PC-3 (cell line): Measurements from ENCODE around the gene ZNRF1. TPM values are rescaled to one million over a fixed set of nuclear protein-coding genes. Genes with fewer than 3 reads are reported as not detected.
"Not testable (repeated sequence)": the region's sequence is repeated elsewhere in the genome, so short reads cannot be mapped to it uniquely, and the experiment has no call there.

ENCODE experiments used
- ATAC-seq: fragments of 200-7000 bp; cut with Tn5 transposase; 2 replicates; pipeline ENCODE4 v1.9.1; 2020; ENCODE audit warnings: mild to moderate bottlenecking, moderate library complexity
- BruUV-seq: library from RNA; stranded (reverse); fragments of 400-500 nt; replicated peaks from 2 replicates; lab custom pipeline; 2021; lab: Mats Ljungman, UMichigan
- CTCF ChIA-PET: fragments of 300-600 bp; sonication (Branson Sonifier 250); formaldehyde crosslinking; loops from one replicate; lab custom pipeline; 2022; ENCODE audit warnings: antibody characterized with exemption; lab: Charles Lee
- POLR2A ChIA-PET: fragments of 300-600 bp; sonication (Branson Sonifier 250); formaldehyde crosslinking; loops from one replicate; lab custom pipeline; 2022; ENCODE audit warnings: antibody characterized with exemption; ENCODE audit not compliant: unreplicated experiment; lab: Charles Lee
- DNase-seq: peaks from one replicate; pipeline ENCODE4 v3.0.0-alpha.2; 2015
- H2AFZ ChIP-seq: fragments of 300-600 bp; sonication (generic); 2 replicates; pipeline ENCODE4 v1.6.0; 2016; ENCODE audit warnings: antibody characterized with exemption, low read length
- H3F3A ChIP-seq: fragments of 300-600 bp; sonication (generic); one replicate; pipeline ENCODE4 v1.6.0; 2017; ENCODE audit warnings: antibody characterized with exemption, low read length, control low read depth, mild to moderate bottlenecking; ENCODE audit not compliant: unreplicated experiment
- H3K27ac ChIP-seq: fragments of 300-600 bp; sonication (generic); 2 replicates; pipeline ENCODE4 v1.5.1; 2016; ENCODE audit warnings: mild to moderate bottlenecking, low read length
- H3K27me3 ChIP-seq: fragments of 300-600 bp; sonication (generic); 2 replicates; pipeline ENCODE4 v1.6.1; 2016; ENCODE audit warnings: low read length, mixed read lengths
- H3K36me3 ChIP-seq: fragments of 300-600 bp; sonication (generic); 2 replicates; pipeline ENCODE4 v1.6.1; 2016; ENCODE audit warnings: low read depth, mixed run types, low read length, mixed read lengths
- H3K4me1 ChIP-seq: fragments of 300-600 bp; sonication (generic); 2 replicates; pipeline ENCODE4 v1.5.1; 2016; ENCODE audit warnings: low read length; ENCODE audit not compliant: insufficient read depth
- H3K4me2 ChIP-seq: fragments of 300-600 bp; sonication (generic); 2 replicates; pipeline ENCODE4 v1.6.0; 2016; ENCODE audit warnings: low read length
- H3K4me3 ChIP-seq: fragments of 300-600 bp; sonication (generic); 2 replicates; pipeline ENCODE4 v1.5.1; 2016; ENCODE audit warnings: mild to moderate bottlenecking, low read length, mixed read lengths
- H3K79me2 ChIP-seq: fragments of 300-600 bp; sonication (generic); 2 replicates; pipeline ENCODE4 v1.6.1; 2017; ENCODE audit warnings: low read length, mixed read lengths
- H3K9ac ChIP-seq: fragments of 300-600 bp; sonication (generic); 2 replicates; pipeline ENCODE4 v1.6.0; 2016; ENCODE audit warnings: mild to moderate bottlenecking, low read length
- H3K9me2 ChIP-seq: fragments of 300-600 bp; sonication (generic); replicated peaks from 2 replicates; pipeline ENCODE4 v1.6.1; 2016; ENCODE audit warnings: mixed run types, low read length, mixed read lengths
- H3K9me3 ChIP-seq: fragments of 300-600 bp; sonication (generic); 2 replicates; pipeline ENCODE4 v1.6.1; 2016; ENCODE audit warnings: low read length, mixed read lengths
- H4K20me1 ChIP-seq: fragments of 300-600 bp; sonication (generic); 2 replicates; pipeline ENCODE4 v1.6.1; 2016; ENCODE audit warnings: low read length, mixed read lengths
- CTCF ChIP-seq: fragments of 300-600 bp; sonication (generic); conservative IDR thresholded peaks from 2 replicates; pipeline ENCODE4 v1.5.1; 2017; ENCODE audit warnings: antibody characterized with exemption, low read depth, mild to moderate bottlenecking, low read length
- EZH2 ChIP-seq: fragments of 300-600 bp; sonication (generic); IDR thresholded peaks from one replicate; pipeline ENCODE4 v1.6.1; 2017; ENCODE audit warnings: antibody characterized with exemption, mild to moderate bottlenecking, low read length; ENCODE audit not compliant: unreplicated experiment
- EZH2phosphoT487 ChIP-seq: fragments of 300-600 bp; sonication (generic); IDR thresholded peaks from 2 replicates; pipeline ENCODE4 v1.6.1; 2018; ENCODE audit warnings: mild to moderate bottlenecking, antibody characterized with exemption, low read length, borderline replicate concordance
- intact Hi-C: fragments of 100-400 bp; cut with micrococcal nuclease; formaldehyde crosslinking; loops from 2 replicates; pipeline ENCODE4 v1.9.0; 2023
- total RNA-seq: library from RNA; depleted of rRNA; stranded (reverse); fragments of >200 nt; gene quantifications from 2 replicates; pipeline ENCODE4 v1.2.3, GENCODE V29; 2014

ZNRF1 gene
- total RNA-seq, 1 experiment from 2014 or later = 60.4 TPM

DNA sequence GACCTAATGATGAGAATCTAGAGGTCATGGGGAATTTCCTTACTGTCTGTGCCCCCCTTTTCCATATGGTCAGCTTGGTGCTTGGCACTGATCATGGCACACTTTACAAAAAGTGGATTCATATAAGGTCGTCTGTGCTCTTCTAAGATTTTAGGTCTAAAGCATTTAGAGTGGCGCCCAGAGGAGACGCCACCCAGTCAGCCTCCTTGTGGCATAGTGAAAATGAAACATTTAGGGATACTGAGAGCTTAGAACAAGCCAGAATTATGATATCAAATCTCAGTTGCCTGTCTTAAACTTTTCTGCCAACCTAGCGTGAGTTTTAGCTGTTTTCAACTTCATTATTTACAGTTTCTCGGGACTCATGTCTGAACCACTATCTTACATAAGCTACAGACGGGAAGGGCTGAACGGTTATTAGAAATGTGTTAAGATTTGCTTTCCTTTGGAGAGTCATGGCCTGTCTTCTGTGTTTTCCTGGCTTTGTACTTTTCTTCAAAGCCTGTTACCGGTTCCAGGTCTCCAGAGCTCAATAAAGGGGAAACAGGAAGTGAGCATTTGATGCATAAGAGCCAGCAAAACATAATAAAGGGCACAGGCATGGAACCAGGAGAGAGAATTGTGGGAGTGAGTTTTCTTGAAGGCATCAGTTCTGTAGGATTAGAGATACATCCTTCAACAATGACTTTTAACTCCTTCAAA lies 13.7 kb downstream of the ZNRF1 start:
- no peaks in the 10 kb centered on the region for H3K9me3 ChIP-seq
- no TSS peak for BruUV-seq
- no peak for TF ChIP-seq EZH2
- TF ChIP-seq CTCF = no peak
- no peak for TF ChIP-seq EZH2phosphoT487
- no peak for ATAC-seq
- POLR2A ChIA-PET = interaction anchor here (0.6 kb wide), 1 partner anchor 32 kb away, joined by 10 read pairs; no protein-coding TSS in a partner anchor
- H3K9ac ChIP-seq = no peak overlapping the region
- peak overlapping the region; percentile 76 for H3K27ac ChIP-seq
- no peaks in the 10 kb centered on the region for H3K27me3 ChIP-seq
- H3K4me1 ChIP-seq = peaks cover 24% of the 10 kb centered on the region
- H2AFZ ChIP-seq = no peak overlapping the region
- no peaks in the 10 kb centered on the region for H3F3A ChIP-seq
- peak overlapping the region; percentile 51 for H3K4me2 ChIP-seq
- no peak for DNase-seq
- CTCF ChIA-PET = no interaction called here
- H4K20me1 ChIP-seq = peaks cover 14% of the 10 kb centered on the region
- H3K9me2 ChIP-seq = no peaks in the 10 kb centered on the region
- H3K79me2 ChIP-seq = peaks cover 96% of the 10 kb centered on the region
- H3K36me3 ChIP-seq = no peaks in the 10 kb centered on the region
- intact Hi-C loops = loop anchor here (5.0 kb wide), 1 partner anchor 55 kb away; no protein-coding TSS in a partner anchor
- peak overlapping the region; percentile 29; the same call in 1 of the 2 replicates for H3K4me3 ChIP-seq

- H3K36me3 ChIP-seq, POLR2A ChIA-PET, H3K9ac ChIP-seq, H3F3A ChIP-seq, H3K4me2 ChIP-seq, ATAC-seq, DNase-seq, H3K9me2 ChIP-seq, BruUV-seq, H3K9me3 ChIP-seq, H3K27me3 ChIP-seq, H3K4me3 ChIP-seq, H2AFZ ChIP-seq, CTCF ChIA-PET: not testable (repeated sequence)
- intact Hi-C loops = loop anchor here (5.0 kb wide), 1 partner anchor 54 kb away; no protein-coding TSS in a partner anchor
- Histone ChIP-seq H3K4me1 (peaks cover 27% of the 10 kb centered on the region), H3K27ac (peak overlapping the region; percentile 76; the same call in 1 of the 2 replicates), H3K79me2 (peaks cover 96% of the 10 kb centered on the region), H4K20me1 (peaks cover 16% of the 10 kb centered on the region)
Observed at GRCh38 chr16:75013123-75013522, 14.3 kb downstream of the ZNRF1 start.

GRCh38 chr16:75014318-75014717 lies 15.5 kb downstream of the ZNRF1 start:
- Histone ChIP-seq H3K36me3 (no peaks in the 10 kb centered on the region), H3K9me2 (no peaks in the 10 kb centered on the region), H2AFZ (no peak overlapping the region), H3K27ac (no peak overlapping the region), H3K9ac (no peak overlapping the region), H3F3A (no peaks in the 10 kb centered on the region), H3K79me2 (peaks cover 96% of the 10 kb centered on the region), H3K4me1 (peaks cover 37% of the 10 kb centered on the region), H3K9me3 (no peaks in the 10 kb centered on the region), H4K20me1 (peaks cover 16% of the 10 kb centered on the region), H3K27me3 (no peaks in the 10 kb centered on the region), H3K4me2 (no peak overlapping the region), H3K4me3 (no peak overlapping the region)
- ChIA-PET CTCF (no interaction called here), POLR2A (no interaction called here)
- BruUV-seq = no TSS peak
- no peak for DNase-seq
- no peak for ATAC-seq
- TF ChIP-seq EZH2phosphoT487 = no peak
- TF ChIP-seq EZH2 = no peak
- intact Hi-C loops = loop anchor here (5.0 kb wide), 1 partner anchor 53 kb away; no protein-coding TSS in a partner anchor

DNA sequence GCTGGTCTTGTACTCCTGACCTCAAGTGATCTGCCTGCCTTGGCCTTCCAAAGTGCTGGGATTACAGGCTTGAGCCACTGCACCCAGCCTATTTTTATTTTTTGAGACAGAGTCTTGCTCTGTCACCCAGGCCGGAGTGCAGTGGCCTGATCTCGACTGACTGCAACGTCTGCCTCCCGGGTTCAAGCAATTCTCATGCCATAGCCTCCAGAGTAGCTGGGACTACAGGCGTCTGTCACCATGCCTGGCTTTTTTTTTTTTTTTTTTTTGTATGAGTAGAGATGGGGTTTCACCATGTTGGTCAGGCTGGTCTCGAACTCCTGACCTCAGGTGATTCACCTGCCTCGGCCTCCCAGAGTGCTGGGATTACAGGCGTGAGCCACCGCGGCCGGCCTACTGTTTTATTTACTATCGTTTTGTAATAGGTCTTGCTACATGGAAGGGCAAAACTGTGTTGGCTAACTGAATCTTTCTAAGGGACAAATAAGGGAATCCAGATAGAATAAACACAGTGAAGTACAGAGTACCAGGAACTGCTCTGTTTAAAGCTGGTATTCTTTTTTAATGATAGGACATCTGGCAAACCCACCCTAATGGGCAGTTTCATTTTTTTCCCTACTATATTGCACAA lies 17.7 kb downstream of the ZNRF1 start:
- H2AFZ ChIP-seq, intact Hi-C loops, H3K36me3 ChIP-seq, H3K9ac ChIP-seq, BruUV-seq, H3K27ac ChIP-seq, H3K4me2 ChIP-seq, H3K9me3 ChIP-seq, H3F3A ChIP-seq, H3K9me2 ChIP-seq, H3K4me3 ChIP-seq, H3K27me3 ChIP-seq, CTCF ChIA-PET, POLR2A ChIA-PET, ATAC-seq, DNase-seq: not testable (repeated sequence)
- Histone ChIP-seq H3K4me1 (peaks cover 29% of the 10 kb centered on the region), H4K20me1 (peaks cover 16% of the 10 kb centered on the region), H3K79me2 (peaks cover 95% of the 10 kb centered on the region)
